ENCODE measurements around the gene PCDHGA3.
"Not testable (repeated sequence)": the region's sequence is repeated elsewhere in the genome, so short reads cannot be mapped to it uniquely, and the experiment has no call there.

The PCDHGA3 gene

DNA sequence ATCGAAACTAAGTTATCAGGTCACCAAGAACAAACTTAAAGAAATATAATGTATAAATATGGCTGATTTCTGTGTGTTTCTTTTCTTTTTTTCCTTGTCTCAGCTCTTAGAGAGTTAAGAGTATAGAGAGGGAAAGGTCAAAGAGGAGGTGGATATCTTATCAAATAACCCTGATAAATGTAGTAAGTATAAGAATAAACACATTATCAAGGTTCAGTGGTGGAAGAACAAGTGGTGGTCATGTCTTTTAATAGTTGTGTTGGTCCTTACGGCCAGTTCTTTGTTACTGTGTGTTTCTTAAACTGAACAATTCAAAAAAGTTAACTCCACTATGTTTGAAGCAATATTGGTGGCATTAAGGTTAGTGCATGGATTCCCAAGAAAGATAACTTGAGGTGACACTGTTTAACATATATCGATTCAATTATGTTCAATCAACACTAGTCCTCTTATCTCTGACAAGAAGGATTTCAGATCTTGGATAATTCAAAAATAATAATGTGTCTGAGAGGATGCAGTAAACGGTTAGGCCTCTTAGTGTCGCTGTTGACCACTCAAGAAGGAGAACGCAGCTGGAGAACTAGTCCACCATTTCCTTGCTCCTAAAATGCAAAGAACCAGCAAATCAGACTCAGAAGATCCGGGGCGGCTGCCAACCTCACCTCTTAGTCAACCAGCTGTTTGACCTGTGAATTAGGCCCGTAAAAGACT is at the start of gene PCDHGA3:
Gene PCDHGA3, plus strand, starts transcription at position 588 of the 711 bp plus-strand sequence. CDS start 205 bp downstream, outside the sequence.
- DNase-seq, result no peak

DNA sequence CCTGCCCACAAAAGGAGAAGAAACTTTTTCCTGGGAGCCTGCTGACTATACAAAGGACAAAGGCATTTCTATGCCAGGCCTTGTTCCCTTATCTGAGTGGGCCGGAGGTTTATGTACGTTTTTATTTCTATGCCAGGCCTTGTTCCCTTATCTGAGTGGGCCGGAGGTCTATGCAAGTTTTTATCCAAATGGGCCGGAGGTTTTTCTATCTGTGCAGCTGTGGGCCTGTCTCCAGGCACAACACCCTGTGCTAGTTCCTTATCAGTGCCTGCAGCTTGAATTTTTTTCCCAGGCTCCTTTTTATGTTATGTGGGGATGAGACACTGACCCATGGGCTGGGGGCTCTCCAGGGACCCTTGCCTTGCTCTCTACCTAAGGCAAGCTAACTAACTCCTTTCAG is 45.3 kb upstream of the PCDHGA3 start:
- no peak for DNase-seq

DNA sequence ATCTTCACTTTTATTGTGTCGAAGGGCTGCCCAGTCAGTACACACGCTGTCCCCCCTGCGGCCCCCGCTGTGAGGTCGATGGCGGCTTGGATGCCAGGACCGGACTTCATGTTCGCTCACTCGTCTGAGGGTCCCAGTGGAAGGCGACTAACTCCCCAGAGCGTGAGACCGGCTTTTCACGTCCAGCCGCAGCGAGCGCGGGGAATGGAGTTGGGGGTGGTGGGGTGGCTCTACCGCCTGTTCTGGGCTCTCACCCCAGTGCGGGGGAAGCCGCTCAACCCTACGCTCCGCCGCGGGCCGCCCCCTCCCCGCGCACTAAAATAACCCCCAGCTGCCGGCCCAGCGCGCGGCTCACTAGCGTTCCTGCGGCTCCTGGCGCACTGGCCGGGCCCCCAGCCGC is 39.9 kb upstream of the PCDHGA3 start, which contains the start of gene SLC25A2:
Gene SLC25A2, minus strand, starts transcription at position 294 of the 400 bp plus-strand sequence. Its CDS starts 184 bp downstream, at position 110.
- DNase-seq, result no peak

DNA sequence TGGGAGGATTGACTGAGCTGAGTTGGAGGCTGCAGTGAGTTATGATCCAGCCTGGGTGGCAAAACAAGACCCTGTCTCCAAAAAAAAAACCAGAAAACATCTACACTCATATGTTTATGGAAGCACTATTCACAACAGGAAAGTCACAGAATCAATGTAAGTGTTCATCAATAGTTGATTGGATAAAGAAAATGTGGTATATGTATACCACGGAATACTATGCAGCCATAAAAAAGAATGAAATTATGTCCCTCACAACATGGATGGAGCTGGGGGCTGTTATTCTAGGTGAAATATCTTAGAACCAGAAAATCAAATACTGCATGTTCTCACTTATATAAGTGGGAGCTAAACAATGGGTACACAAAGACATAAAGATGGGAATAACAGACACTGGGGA is 37.0 kb upstream of the PCDHGA3 start:
- DNase-seq, result no peak

DNA sequence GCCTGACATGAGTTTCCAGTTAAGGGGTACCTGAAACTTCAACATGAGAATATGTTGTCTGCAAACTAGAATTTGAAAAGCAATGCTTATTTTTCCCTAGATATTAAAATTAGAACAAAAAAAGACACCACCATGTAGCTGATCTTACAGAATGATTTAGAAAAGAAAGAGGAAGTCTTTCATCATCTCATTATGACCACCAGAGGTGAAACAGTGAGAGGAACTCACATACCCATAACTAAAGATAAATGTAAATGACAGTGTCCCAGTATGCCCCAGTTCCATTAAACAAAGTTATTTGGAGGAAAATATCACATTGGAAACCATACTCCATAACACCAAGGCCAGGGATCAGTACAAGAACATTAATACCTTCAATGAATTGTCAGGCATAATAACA is 29.9 kb upstream of the PCDHGA3 start:
- DNase-seq, result no peak

DNA sequence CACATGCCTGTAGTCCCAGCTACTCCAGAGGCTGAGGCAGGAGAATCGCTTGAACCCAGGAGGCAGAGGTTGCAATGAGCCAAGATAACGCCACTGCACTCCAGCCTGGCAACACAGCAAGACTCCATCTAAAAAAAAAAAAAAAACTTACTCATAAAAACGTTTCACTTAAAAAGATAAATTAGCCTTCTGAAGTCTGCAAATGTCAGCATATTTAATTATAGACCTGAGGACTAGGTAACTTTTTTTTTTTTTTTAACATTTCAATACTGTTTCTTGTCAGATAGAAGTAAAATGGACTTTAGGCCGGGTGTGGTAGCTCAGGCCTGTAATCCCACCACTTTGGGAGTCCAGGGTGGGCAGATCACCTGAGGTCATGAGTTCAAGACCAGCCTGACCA is 26.7 kb upstream of the PCDHGA3 start:
- not testable (repeated sequence) for DNase-seq

DNA sequence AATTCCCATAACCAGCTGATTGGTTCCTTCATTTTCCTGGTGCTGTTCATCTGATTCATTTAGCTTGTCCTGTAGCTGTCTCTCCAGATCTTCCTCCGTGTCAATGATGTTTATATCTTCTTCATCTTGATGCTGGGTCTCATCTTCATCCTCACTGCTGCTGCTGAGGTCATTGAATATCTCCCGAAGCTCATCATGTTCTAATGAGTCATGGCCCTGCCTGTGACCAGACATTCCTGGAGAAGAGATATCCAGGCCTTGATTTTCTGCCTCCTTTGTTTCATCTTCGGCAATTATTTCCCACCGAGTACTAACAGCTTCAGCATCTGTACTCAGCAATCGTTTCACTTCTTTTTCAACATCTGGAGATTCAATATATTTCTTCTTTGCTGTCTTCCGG is 24.4 kb upstream of the PCDHGA3 start:
- DNase-seq, result no peak

DNA sequence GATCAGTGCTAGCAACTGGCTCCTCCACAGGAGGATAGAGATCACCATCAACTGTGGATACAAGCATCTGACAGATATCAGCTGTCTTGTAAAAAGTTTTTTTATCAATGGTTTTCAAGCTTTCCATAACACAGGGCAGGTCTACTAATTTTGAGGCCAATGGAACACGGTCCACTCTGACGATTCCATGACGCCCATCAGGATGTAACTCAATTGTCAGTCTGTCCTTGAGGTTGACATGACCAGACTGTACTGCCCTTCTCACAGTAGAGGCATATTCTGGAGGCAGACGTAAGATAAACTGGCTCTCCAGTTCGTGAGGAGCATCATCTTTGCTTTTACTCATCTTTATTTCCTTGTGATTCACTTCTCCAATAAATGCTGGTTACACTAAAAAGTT is 23.9 kb upstream of the PCDHGA3 start:
- DNase-seq, result no peak

DNA sequence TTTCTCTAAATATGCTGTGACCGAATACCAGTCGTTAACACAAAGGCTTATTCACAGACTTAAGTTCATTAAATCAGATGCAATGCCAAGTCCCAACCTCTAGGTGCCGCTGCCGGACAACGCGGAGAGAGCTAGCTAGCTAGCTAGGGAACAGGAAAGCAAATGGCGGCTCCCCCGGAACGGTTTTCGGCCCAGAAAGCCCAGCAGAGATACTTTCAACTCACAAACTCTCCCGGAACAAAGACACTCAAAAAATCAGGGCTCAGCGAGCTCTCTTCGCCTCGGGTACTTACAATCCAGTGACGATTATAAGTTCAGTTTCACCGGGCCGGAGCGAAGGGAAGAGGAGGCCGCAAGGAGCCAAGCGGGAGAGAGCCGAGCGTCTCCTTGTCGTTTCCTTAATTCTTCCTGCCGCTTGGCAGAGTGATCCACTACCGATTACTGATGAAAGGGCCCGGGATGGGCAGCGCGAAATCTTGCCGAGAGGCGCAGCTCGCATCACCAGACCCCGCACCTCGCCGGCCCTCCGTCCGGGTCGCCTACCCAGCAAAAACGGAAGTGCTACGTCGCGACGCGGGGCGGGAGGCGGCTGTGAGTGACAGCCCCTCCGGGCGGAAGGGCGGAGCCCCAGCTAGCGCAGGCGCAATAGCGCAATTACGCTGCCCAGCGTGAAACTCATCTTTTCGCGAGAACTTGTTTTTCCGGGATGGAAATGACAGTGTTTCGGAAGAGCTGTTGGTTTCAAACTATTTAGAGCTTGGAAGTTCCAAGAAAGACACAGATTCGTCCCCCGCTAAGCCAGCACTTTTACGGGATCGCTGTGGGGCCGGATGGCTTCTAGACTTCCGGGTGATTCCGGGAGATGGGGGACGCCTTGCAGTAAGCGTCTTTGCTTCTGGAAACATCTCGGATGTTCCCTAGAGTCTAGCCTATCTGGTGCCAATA is 23.1 kb upstream of the PCDHGA3 start, which contains the start of gene TAF7:
Gene TAF7, minus strand, starts transcription at position 560 of the 945 bp plus-strand sequence. CDS start 740 bp downstream, outside the sequence.
- DNase-seq, result peak; percentile 74

DNA sequence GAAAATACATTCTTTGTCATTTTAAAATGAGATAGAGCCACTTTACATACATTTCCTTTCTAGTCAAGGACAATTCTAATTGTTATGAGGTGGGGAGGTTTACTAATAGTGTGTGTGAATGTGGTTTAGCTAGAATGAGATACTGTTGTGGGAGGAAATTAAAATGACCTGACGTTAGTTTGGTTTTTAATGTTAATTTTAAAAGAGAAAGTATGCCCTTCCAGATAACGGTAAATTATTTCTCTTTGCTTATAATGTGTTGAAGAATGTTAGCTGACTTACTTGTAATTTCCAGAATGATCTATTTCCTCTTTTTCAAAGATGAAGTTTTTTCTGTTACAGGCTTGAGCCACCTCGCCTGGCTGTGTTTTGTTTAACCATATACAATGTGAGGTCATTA is 21.4 kb upstream of the PCDHGA3 start:
- DNase-seq, result no peak

DNA sequence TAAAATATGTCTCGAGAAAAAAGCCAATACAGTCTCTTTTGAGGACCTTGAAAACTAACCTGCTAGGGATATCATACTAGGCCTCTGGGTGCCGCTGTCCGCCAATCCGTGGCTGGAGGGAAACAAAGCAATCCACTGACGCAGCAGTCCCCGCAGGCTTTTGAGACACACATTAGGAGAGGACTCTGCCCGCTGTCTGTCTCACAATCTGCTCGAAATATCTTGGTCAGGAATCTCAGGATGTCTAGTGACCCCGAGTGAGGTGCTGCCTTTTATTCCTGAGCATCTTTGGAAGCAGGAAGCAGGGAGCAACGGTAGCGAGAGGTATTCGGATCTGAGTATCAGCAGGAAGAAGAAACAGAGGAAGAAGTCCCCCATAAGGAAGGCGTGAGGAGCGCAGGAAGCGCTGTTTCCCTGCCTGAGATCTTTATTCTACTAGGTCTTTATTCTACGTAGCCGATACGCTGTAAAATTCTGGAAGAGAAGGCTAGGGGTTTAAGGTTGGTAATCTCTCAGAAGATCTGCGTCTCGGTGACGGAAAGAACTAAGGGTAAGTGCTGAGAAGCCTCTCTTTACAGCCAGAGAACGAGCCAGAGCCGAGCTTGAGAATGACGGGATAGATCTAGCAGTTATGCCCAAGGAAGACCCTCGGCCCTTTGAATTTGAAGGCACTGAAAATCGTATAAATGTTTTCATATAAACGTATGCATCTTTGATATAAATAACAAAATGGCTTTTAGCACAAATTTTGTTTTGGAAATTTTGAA is 17.4 kb upstream of the PCDHGA3 start:
- peak; percentile 53 for DNase-seq

DNA sequence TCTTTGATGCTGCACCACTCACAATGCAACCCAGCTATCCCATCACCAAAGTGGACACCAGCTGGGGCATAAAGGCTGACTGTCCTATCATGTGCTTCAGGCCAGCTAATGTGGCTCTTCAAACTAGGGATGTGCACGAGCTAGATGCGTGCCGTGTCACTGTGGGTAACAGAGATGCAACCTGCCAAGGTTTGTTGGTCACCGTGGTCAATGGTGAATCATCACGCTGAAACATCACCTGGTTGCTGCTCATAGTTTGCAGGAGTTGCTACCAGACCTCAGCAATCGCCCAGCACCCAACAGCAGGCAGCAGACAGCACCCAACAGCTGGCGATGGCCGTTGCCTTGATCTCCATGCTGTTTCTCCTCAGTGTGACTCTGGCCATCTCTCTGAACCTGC is 15.4 kb upstream of the PCDHGA3 start:
- no peak for DNase-seq

DNA sequence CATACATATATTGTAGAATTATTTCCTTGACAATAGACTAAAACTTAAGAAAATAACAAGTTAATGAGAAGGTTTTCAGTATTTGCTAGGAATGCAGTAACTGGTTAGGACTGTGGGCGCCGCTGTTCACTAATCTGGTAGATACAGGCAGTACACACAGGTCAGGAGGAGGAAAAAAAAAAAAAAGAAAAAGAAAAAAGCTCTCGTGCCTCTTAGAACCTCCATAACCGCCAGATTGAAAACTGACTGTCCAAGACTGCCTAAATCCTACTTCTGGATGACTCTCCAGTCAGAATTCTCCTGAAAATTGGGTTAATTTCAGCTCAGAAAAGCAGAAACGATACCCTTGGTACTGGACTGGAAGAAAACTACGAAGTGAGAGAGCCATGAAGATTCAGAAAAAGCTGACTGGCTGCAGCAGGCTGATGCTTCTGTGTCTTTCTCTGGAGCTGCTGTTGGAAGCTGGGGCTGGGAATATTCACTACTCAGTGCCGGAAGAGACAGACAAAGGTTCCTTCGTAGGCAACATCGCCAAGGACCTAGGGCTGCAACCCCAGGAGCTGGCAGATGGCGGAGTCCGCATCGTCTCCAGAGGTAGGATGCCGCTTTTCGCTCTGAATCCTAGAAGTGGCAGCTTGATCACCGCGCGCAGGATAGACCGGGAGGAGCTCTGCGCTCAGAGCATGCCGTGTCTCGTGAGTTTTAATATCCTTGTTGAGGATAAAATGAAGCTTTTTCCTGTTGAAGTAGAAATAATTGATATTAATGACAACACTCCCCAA is 13.1 kb upstream of the PCDHGA3 start, which contains the start of gene PCDHGA1:
Gene PCDHGA1, plus strand, starts transcription at position 216 of the 782 bp plus-strand sequence.
- DNase-seq, result no peak

DNA sequence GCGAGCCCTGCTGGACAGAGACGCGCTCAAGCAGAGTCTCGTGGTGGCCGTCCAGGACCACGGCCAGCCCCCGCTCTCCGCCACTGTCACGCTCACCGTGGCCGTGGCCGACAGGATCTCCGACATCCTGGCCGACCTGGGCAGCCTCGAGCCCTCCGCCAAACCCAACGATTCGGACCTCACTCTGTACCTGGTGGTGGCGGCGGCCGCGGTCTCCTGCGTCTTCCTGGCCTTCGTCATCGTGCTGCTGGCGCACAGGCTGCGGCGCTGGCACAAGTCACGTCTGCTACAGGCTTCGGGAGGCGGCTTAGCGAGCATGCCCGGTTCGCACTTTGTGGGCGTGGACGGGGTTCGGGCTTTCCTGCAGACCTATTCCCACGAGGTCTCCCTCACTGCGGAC is 11.1 kb upstream of the PCDHGA3 start:
- not testable (repeated sequence) for DNase-seq

DNA sequence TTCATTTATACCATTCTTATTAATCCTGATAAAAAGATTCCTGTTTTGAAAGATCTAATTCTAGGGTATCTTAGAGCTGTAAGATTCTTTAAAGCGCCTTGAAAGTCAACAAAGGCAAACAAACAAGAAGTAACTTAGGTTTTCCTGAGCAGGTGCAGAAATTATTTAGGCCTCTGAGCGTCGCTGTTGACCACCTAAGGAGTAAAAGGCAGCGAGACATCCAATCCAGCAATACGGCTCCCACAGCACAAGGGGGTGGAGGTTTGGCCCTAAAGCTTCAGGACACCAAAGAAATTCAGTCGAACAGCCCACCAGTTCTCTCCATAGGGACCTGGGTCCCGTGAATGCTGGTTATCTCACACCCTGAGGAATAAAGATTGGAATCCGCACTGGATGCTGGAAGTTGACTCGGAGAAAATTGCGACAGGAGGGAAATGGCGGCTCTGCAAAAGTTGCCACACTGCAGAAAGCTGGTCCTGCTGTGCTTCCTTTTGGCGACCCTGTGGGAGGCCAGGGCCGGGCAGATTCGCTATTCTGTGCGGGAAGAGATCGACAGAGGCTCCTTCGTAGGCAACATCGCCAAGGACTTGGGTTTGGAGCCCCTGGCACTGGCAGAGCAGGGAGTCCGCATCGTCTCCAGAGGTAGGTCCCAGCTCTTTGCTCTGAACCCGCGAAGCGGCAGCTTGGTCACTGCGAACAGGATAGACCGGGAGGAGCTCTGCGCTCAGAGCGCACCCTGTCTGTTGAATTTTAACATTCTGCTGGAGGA is 4.9 kb upstream of the PCDHGA3 start, which contains the start of gene PCDHGA2:
Gene PCDHGA2, plus strand, starts transcription at position 223 of the 769 bp plus-strand sequence.
- DNase-seq, result no peak

DNA sequence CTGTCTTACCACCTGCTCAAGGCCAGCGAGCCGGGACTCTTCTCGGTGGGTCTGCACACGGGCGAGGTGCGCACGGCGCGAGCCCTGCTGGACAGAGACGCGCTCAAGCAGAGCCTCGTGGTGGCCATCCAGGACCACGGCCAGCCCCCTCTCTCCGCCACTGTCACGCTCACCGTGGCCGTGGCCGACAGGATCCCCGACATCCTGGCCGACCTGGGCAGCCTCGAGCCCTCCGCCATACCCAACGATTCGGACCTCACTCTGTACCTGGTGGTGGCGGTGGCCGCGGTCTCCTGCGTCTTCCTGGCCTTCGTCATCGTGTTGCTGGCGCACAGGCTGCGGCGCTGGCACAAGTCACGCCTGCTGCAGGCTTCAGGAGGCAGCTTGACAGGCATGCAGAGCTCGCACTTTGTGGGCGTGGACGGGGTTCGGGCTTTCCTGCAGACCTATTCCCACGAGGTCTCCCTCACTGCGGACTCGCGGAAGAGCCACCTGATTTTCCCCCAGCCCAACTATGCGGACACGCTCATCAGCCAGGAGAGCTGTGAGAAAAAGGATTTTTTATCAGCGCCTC is 2.8 kb upstream of the PCDHGA3 start:
- DNase-seq, result not testable (repeated sequence)

DNA sequence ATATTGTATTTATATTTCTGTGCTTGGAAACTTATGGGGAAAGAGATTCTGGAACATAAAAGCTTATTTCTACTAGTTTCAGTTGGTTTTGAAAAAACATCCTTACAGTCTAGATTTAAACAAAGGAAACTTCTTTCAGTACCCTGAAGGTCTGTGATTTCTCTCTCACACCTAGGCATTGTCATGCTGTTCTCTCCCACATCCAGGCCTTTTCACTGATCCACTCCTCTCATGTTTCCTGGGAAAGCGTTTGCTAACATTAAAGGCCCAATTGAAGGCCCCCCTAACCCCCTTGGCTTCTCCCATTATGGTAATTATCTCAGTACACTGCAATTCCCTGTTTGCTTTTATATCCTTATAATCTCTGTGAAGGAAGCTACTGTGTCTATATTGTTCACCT is 856 bp upstream of the PCDHGA3 start:
- no peak for DNase-seq

DNA sequence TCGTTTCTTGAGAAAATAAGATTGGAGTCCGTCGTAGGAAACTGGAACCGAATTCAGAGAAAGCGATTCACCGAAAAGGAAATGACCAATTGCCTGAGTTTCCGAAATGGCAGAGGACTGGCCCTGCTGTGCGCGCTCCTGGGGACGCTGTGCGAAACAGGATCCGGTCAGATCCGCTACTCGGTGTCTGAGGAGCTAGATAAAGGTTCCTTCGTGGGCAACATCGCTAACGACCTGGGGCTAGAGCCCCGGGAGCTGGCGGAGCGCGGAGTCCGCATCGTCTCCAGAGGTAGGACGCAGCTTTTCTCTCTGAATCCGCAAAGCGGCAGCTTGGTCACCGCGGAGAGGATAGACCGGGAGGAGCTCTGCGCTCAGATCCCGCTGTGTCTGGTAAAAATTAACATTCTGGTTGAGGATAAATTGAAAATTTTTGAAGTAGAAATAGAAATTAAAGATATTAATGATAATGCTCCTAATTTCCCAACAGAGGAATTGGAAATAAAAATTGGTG is 379 bp downstream of the PCDHGA3 start:
- no peak for DNase-seq

DNA sequence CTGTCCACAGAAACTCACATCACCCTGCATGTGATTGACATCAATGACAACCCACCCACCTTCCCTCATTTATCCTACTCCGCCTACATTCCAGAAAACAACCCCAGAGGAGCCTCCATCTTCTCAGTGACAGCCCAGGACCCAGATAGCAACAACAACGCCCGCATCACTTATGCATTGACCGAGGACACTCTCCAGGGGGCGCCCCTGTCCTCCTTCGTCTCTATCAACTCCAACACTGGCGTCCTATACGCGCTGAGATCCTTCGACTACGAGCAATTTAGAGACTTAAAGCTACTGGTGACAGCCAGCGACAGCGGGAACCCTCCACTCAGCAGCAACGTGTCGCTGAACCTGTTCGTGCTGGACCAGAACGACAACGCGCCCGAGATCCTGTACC is 1.7 kb downstream of the PCDHGA3 start:
- DNase-seq, result no peak

DNA sequence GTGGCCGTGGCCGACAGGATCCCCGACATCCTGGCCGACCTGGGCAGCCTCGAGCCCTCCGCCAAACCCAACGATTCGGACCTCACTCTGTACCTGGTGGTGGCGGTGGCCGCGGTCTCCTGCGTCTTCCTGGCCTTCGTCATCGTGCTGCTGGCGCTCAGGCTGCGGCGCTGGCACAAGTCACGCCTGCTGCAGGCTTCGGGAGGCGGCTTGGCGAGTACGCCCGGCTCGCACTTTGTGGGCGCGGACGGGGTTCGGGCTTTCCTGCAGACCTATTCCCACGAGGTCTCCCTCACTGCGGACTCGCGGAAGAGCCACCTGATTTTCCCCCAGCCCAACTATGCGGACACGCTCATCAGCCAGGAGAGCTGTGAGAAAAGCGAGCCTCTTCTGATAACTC is 2.4 kb downstream of the PCDHGA3 start:
- DNase-seq, result not testable (repeated sequence)
